Measurements from ENCODE around the gene ESR1. TPM values are rescaled to one million over a fixed set of nuclear protein-coding genes. Genes with fewer than 3 reads are reported as not detected.

ESR1 gene
- 0.02 TPM in 1 of 5 replicates, not detected in the others for total RNA-seq (2022; extraction: Qiagen RNA extraction; ENCODE audit: low read depth)

GRCh38 chr6:151807513-151808370 lies at the start of gene ESR1:
ESR1 (plus strand) TSS chr6:151807682; CDS start chr6:151807913, 231 bp downstream.

Measured in A549 treated with GW870086 at 1 μM for 4 hours (cell line).